SK-N-SH treated with all-trans-retinoic acid at 6 μM for 48 hours (cell line): ENCODE results near the gene FAM20C.

Experiments
- ATAC-seq: fragments of 200-7000 bp; cut with Tn5 transposase; 3 replicates; pipeline ENCODE4 v1.9.1; 2020; ENCODE audit warnings: mild to moderate bottlenecking, moderate library complexity
- CSRNP3 ChIP-seq: fragments of 250-450 bp; sonication (Bioruptor Pico); IDR thresholded peaks from 2 replicates; pipeline ENCODE4 v1.5.1; 2021; ENCODE audit warnings: mild to moderate bottlenecking, moderate library complexity
- ESRRG ChIP-seq: fragments of 250-450 bp; sonication (Bioruptor Pico); IDR thresholded peaks from 2 replicates; pipeline ENCODE4 v1.6.1; 2021; ENCODE audit warnings: mild to moderate bottlenecking
- GLIS3 ChIP-seq: fragments of 250-450 bp; sonication (Bioruptor Pico); IDR thresholded peaks from 2 replicates; pipeline ENCODE4 v1.5.0; 2020; ENCODE audit warnings: mild to moderate bottlenecking, moderate library complexity
- ISL1 ChIP-seq: fragments of 250-450 bp; sonication (Bioruptor Pico); IDR thresholded peaks from 2 replicates; pipeline ENCODE4 v2.1.2; 2022; ENCODE audit warnings: mild to moderate bottlenecking, moderate library complexity
- OSR1 ChIP-seq: fragments of 250-450 bp; sonication (Bioruptor Pico); IDR thresholded peaks from 2 replicates; pipeline ENCODE4 v1.8.0; 2022; ENCODE audit warnings: moderate library complexity, mild to moderate bottlenecking, inconsistent platforms
- POU6F1 ChIP-seq: fragments of 250-450 bp; sonication (Bioruptor Pico); IDR thresholded peaks from 2 replicates; pipeline ENCODE4 v1.8.0; 2021; ENCODE audit warnings: low read depth, mild to moderate bottlenecking, moderate library complexity, borderline replicate concordance
- RARB ChIP-seq: fragments of 250-450 bp; sonication (Bioruptor Pico); IDR thresholded peaks from 2 replicates; pipeline ENCODE4 v1.8.0; 2021; ENCODE audit warnings: mild to moderate bottlenecking, moderate library complexity
- SNAI2 ChIP-seq: fragments of 250-450 bp; sonication (Bioruptor Pico); IDR thresholded peaks from 2 replicates; pipeline ENCODE4 v1.5.0; 2020; ENCODE audit warnings: mild to moderate bottlenecking, moderate library complexity
- TCF4 ChIP-seq: fragments of 250-450 bp; sonication (Bioruptor Pico); IDR thresholded peaks from 2 replicates; pipeline ENCODE4 v1.8.0; 2021; ENCODE audit warnings: mild to moderate bottlenecking, moderate library complexity, borderline replicate concordance
- TSHZ2 ChIP-seq: fragments of 250-450 bp; sonication (Bioruptor Pico); IDR thresholded peaks from 2 replicates; pipeline ENCODE4 v1.5.0; 2020; ENCODE audit warnings: mild to moderate bottlenecking, moderate library complexity
- ZC3H10 ChIP-seq: fragments of 250-450 bp; sonication (Bioruptor Pico); IDR thresholded peaks from 2 replicates; pipeline ENCODE4 v1.5.1; 2021; ENCODE audit warnings: mild to moderate bottlenecking, moderate library complexity
- ZFP30 ChIP-seq: fragments of 450-650 bp; formaldehyde crosslinking; IDR thresholded peaks from 2 replicates; pipeline ENCODE4 v1.5.0; 2022; ENCODE audit warnings: mild to moderate bottlenecking, moderate library complexity
- ZNF565 ChIP-seq: fragments of 450-650 bp; formaldehyde crosslinking; conservative IDR thresholded peaks from 2 replicates; pipeline ENCODE4 v1.5.0; 2020; ENCODE audit warnings: low read depth, mild to moderate bottlenecking, moderate library complexity
- ZNF8 ChIP-seq: fragments of 450-650 bp; formaldehyde crosslinking; IDR thresholded peaks from 2 replicates; pipeline ENCODE4 v1.5.0; 2020; ENCODE audit warnings: mild to moderate bottlenecking, moderate library complexity

Gene FAM20C

GRCh38 chr7:170551-171363 lies 21.6 kb upstream of the FAM20C start:
- TF ChIP-seq ESRRG (CRISPR knock-in tag) (no peak), RARB (CRISPR knock-in tag) (no peak)
- ATAC-seq: no peak

- TF ChIP-seq GLIS3 (CRISPR knock-in tag) (no peak), RARB (CRISPR knock-in tag) (no peak), CSRNP3 (CRISPR knock-in tag) (no peak), OSR1 (CRISPR knock-in tag) (no peak), ZNF565 (CRISPR knock-in tag) (no peak), TSHZ2 (CRISPR knock-in tag) (no peak), ZNF8 (CRISPR knock-in tag) (no peak), POU6F1 (CRISPR knock-in tag) (no peak), ZC3H10 (CRISPR knock-in tag) (no peak)
- no peak for ATAC-seq
Measured at GRCh38 chr7:171364-171904, 20.9 kb upstream of the FAM20C start.

GRCh38 chr7:171912-172515 lies 20.4 kb upstream of the FAM20C start:
- no peak for ATAC-seq
- no peak for TF ChIP-seq GLIS3 (CRISPR knock-in tag)
- TF ChIP-seq SNAI2 (CRISPR knock-in tag): no peak
- no peak for TF ChIP-seq ESRRG (CRISPR knock-in tag)
- TF ChIP-seq ISL1: no peak
- no peak for TF ChIP-seq CSRNP3 (CRISPR knock-in tag)
- no peak for TF ChIP-seq RARB (CRISPR knock-in tag)
- TF ChIP-seq ZFP30 (CRISPR knock-in tag): no peak

- no peak for TF ChIP-seq POU6F1 (CRISPR knock-in tag)
- TF ChIP-seq ZC3H10 (CRISPR knock-in tag): no peak
- no peak for TF ChIP-seq OSR1 (CRISPR knock-in tag)
- TF ChIP-seq TCF4 (CRISPR knock-in tag): no peak
- TF ChIP-seq, all 23 proteins: peak for 0
- no peak for ATAC-seq
Measured at GRCh38 chr7:173209-173918, 19.0 kb upstream of the FAM20C start.
